ENCODE measurements around the gene SLC1A2.

- TF ChIP-seq, protein P1, sequence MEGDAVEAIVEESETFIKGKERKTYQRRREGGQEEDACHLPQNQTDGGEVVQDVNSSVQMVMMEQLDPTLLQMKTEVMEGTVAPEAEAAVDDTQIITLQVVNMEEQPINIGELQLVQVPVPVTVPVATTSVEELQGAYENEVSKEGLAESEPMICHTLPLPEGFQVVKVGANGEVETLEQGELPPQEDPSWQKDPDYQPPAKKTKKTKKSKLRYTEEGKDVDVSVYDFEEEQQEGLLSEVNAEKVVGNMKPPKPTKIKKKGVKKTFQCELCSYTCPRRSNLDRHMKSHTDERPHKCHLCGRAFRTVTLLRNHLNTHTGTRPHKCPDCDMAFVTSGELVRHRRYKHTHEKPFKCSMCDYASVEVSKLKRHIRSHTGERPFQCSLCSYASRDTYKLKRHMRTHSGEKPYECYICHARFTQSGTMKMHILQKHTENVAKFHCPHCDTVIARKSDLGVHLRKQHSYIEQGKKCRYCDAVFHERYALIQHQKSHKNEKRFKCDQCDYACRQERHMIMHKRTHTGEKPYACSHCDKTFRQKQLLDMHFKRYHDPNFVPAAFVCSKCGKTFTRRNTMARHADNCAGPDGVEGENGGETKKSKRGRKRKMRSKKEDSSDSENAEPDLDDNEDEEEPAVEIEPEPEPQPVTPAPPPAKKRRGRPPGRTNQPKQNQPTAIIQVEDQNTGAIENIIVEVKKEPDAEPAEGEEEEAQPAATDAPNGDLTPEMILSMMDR (conservative IDR thresholded peaks at IDR 0.05; ENCODE audit: low read depth, low read length): no peak
- no peak for TF ChIP-seq EZH2 (IDR thresholded peaks at IDR 0.05; ENCODE audit: borderline replicate concordance, low read depth, low read length, poor library complexity, severe bottlenecking)
These were observed 143.6 kb downstream of the SLC1A2 start for GRCh38 chr11:35275786-35276170.
